DND-41 (cell line): ENCODE data around the gene ABCG4.

Experiments
- ATAC-seq: fragments of 200-7000 bp; cut with Tn5 transposase; 3 replicates; pipeline ENCODE4 v1.9.1; 2021; ENCODE audit warnings: low read depth; ENCODE audit not compliant: insufficient read depth
- DNase-seq: peaks from one replicate; pipeline ENCODE4 v3.0.0-alpha.2; 2020
- H2AFZ ChIP-seq: 2 replicates; pipeline ENCODE4 v1.6.0; 2012; ENCODE audit warnings: low read depth, low read length
- H3K27ac ChIP-seq: 2 replicates; pipeline ENCODE4 v1.5.1; 2012; ENCODE audit warnings: low read length, inconsistent platforms
- H3K27me3 ChIP-seq: fragments of 200-600 bp; sonication (generic); 2 replicates; pipeline ENCODE4 v1.6.0; 2012; ENCODE audit warnings: low read length, mild to moderate bottlenecking, inconsistent platforms; ENCODE audit not compliant: insufficient read depth, poor library complexity
- H3K36me3 ChIP-seq: 2 replicates; pipeline ENCODE4 v1.5.1; 2012; ENCODE audit warnings: low read length, inconsistent platforms; ENCODE audit not compliant: insufficient read depth
- H3K4me1 ChIP-seq: 2 replicates; pipeline ENCODE4 v1.5.1; 2012; ENCODE audit warnings: mild to moderate bottlenecking, low read length; ENCODE audit not compliant: insufficient read depth
- H3K4me2 ChIP-seq: 2 replicates; pipeline ENCODE4 v1.6.0; 2012; ENCODE audit warnings: mild to moderate bottlenecking, moderate library complexity, low read length, inconsistent platforms; ENCODE audit not compliant: insufficient read depth
- H3K4me3 ChIP-seq, 2 experiments: fragments of 200-600 bp in 1 of 2; shearing (Covaris generic) in 1 of 2; 2 replicates each; pipeline ENCODE4 v1.5.1; 2012 to 2016; ENCODE audit warnings: inconsistent platforms in 2 of 2, low read length in 2 of 2, mild to moderate bottlenecking in 2 of 2, low read depth in 1 of 2, moderate library complexity in 1 of 2
- H3K79me2 ChIP-seq: 2 replicates; pipeline ENCODE4 v1.6.0; 2012; ENCODE audit warnings: low read length, inconsistent platforms; ENCODE audit not compliant: insufficient read depth
- H3K9ac ChIP-seq: 2 replicates; pipeline ENCODE4 v1.6.0; 2012; ENCODE audit warnings: low read depth, mild to moderate bottlenecking, inconsistent platforms, low read length, moderate library complexity
- H3K9me3 ChIP-seq: 2 replicates; pipeline ENCODE4 v1.5.1; 2012; ENCODE audit warnings: low read length, moderate library complexity, mild to moderate bottlenecking, inconsistent platforms; ENCODE audit not compliant: insufficient read depth, severe bottlenecking
- H4K20me1 ChIP-seq: 2 replicates; pipeline ENCODE4 v1.6.0; 2012; ENCODE audit warnings: low read length; ENCODE audit not compliant: insufficient read depth
- CTCF ChIP-seq: IDR thresholded peaks from 2 replicates; pipeline ENCODE4 v1.5.1; 2012; ENCODE audit warnings: borderline replicate concordance, low read length, moderate library complexity, mild to moderate bottlenecking; ENCODE audit not compliant: poor library complexity, severe bottlenecking; ENCODE audit errors: extremely low read depth
- EZH2 ChIP-seq: IDR thresholded peaks from 3 replicates; pipeline ENCODE4 v1.6.1; 2012; ENCODE audit warnings: borderline replicate concordance, low read depth, mild to moderate bottlenecking, moderate library complexity, low read length, inconsistent platforms; ENCODE audit not compliant: severe bottlenecking

ABCG4 gene

GRCh38 chr11:119125821-119126220 lies 23.0 kb upstream of the ABCG4 start:
- Histone ChIP-seq H3K4me3 (no peak overlapping the region), H4K20me1 (peaks cover 7% of the 10 kb centered on the region; the same call in 1 of the 2 replicates), H3K36me3 (peaks cover 30% of the 10 kb centered on the region), H3K9me3 (no peaks in the 10 kb centered on the region), H3K79me2 (peaks cover 28% of the 10 kb centered on the region), H3K27ac (no peak overlapping the region), H3K4me2 (no peak overlapping the region), H3K27me3 (no peaks in the 10 kb centered on the region), H3K4me1 (peaks cover 16% of the 10 kb centered on the region), H2AFZ (no peak overlapping the region), H3K9ac (no peak overlapping the region)
- no peak for DNase-seq
- TF ChIP-seq EZH2 (no peak), CTCF (no peak)
- ATAC-seq: no peak

GRCh38 chr11:119126675-119127268 lies 22.1 kb upstream of the ABCG4 start:
- Histone ChIP-seq H4K20me1 (peaks cover 7% of the 10 kb centered on the region; the same call in 1 of the 2 replicates), H3K4me2 (no peak overlapping the region), H3K27me3 (no peaks in the 10 kb centered on the region), H2AFZ (no peak overlapping the region), H3K9ac (no peak overlapping the region), H3K4me3 (no peak overlapping the region), H3K79me2 (peaks cover 23% of the 10 kb centered on the region), H3K27ac (no peak overlapping the region), H3K36me3 (peaks cover 39% of the 10 kb centered on the region), H3K4me1 (peaks cover 13% of the 10 kb centered on the region), H3K9me3 (no peaks in the 10 kb centered on the region)
- DNase-seq (no peak), ATAC-seq (no peak)
- TF ChIP-seq CTCF: no peak
- TF ChIP-seq EZH2: no peak

GRCh38 chr11:119130662-119131061 lies 18.2 kb upstream of the ABCG4 start:
- no peak for DNase-seq
- no peak for ATAC-seq
- H3K9me3 ChIP-seq: no peaks in the 10 kb centered on the region
- H3K79me2 ChIP-seq: no peaks in the 10 kb centered on the region
- H3K36me3 ChIP-seq: peaks cover 57% of the 10 kb centered on the region
- H3K4me1 ChIP-seq: no peaks in the 10 kb centered on the region
- H4K20me1 ChIP-seq: no peaks in the 10 kb centered on the region
- H3K27me3 ChIP-seq: no peaks in the 10 kb centered on the region
- TF ChIP-seq CTCF: no peak
- no peak for TF ChIP-seq EZH2
- no peak overlapping the region for H3K4me2 ChIP-seq
- H3K27ac ChIP-seq: no peak overlapping the region
- no peak overlapping the region for H2AFZ ChIP-seq
- H3K9ac ChIP-seq: no peak overlapping the region
- H3K4me3 ChIP-seq: no peak overlapping the region
